K562 (cell line): ENCODE results near the gene CCDC92. TPM values are rescaled to one million over a fixed set of nuclear protein-coding genes. Genes with fewer than 3 reads are reported as not detected.
A peak's percentile ranks its signal among the peaks of the same experiment; 100 is the strongest.

ENCODE experiments used
- ARID2 ChIP-seq: fragments of 450-650 bp; IDR thresholded peaks from 2 replicates; pipeline ENCODE4 v1.6.1; 2017; ENCODE audit warnings: antibody characterized with exemption, mild to moderate bottlenecking
- ATF2 ChIP-seq: sonication (generic); formaldehyde crosslinking; IDR thresholded peaks from 2 replicates; pipeline ENCODE4 v1.8.1; 2022; ENCODE audit warnings: missing genetic modification reagents
- ATF3 ChIP-seq, 2 experiments: fragments of 450-650 bp in 1 of 2; sonication (generic) in 1 of 2; formaldehyde crosslinking in 1 of 2; IDR thresholded peaks in 1 of 2; conservative IDR thresholded peaks in 1 of 2; 2 replicates each; pipeline versions ENCODE4 v1.6.1 to v1.8.1; 2016 to 2023; ENCODE audit warnings: mild to moderate bottlenecking in 2 of 2, moderate library complexity in 2 of 2, inconsistent platforms in 1 of 2, missing genetic modification reagents in 1 of 2
- ATF7 ChIP-seq: fragments of 450-650 bp; IDR thresholded peaks from 2 replicates; pipeline ENCODE4 v1.7.1; 2014; ENCODE audit warnings: mild to moderate bottlenecking, moderate library complexity
- CREM ChIP-seq: IDR thresholded peaks from 2 replicates; pipeline ENCODE4 v1.6.1; 2014; ENCODE audit warnings: antibody characterized with exemption, low read depth
- CTBP1 ChIP-seq: fragments of 450-650 bp; IDR thresholded peaks from 2 replicates; pipeline ENCODE4 v1.6.1; 2016; ENCODE audit warnings: borderline replicate concordance
- DDX20 ChIP-seq: fragments of 450-650 bp; IDR thresholded peaks from 2 replicates; pipeline ENCODE4 v1.6.1; 2016; ENCODE audit warnings: missing genetic modification characterization, low read depth, mild to moderate bottlenecking, missing compliant biosample characterization, moderate library complexity
- DLX4 ChIP-seq: fragments of 250-450 bp; sonication (Bioruptor Pico); IDR thresholded peaks from 2 replicates; pipeline ENCODE4 v1.6.1; 2021; ENCODE audit warnings: mild to moderate bottlenecking
- GATA2 ChIP-seq: sonication (generic); formaldehyde crosslinking; IDR thresholded peaks from 2 replicates; pipeline ENCODE4 v1.4.0; 2020; ENCODE audit warnings: mild to moderate bottlenecking, missing genetic modification reagents
- GTF2E2 ChIP-seq: fragments of 200-800 bp; sonication (Bioruptor generic); IDR thresholded peaks from 2 replicates; pipeline ENCODE4 v1.6.1; 2016; ENCODE audit warnings: missing genetic modification characterization, missing compliant biosample characterization
- MAFG ChIP-seq: fragments of 450-650 bp; conservative IDR thresholded peaks from 2 replicates; pipeline ENCODE4 v1.6.1; 2016; ENCODE audit warnings: missing genetic modification characterization, missing compliant biosample characterization
- NFIC ChIP-seq: fragments of 450-650 bp; IDR thresholded peaks from 2 replicates; pipeline ENCODE4 v1.6.1; 2017; ENCODE audit warnings: mild to moderate bottlenecking, inconsistent platforms
- YY1 ChIP-seq, 3 experiments: IDR thresholded peaks; 2 replicates each; pipeline ENCODE4 v1.6.1; 2011; ENCODE audit warnings: low read length in 2 of 3, mild to moderate bottlenecking in 2 of 3, moderate library complexity in 2 of 3, borderline replicate concordance in 1 of 3, control low read depth in 1 of 3, low read depth in 1 of 3; ENCODE audit not compliant: insufficient read depth in 3 of 3, insufficient replicate concordance in 2 of 3, control insufficient read depth in 1 of 3, insufficient read length in 1 of 3; ENCODE audit errors: extremely low read depth in 1 of 3
- ZBTB11 ChIP-seq, 3 experiments: fragments of 200-800 bp in 1 of 3; fragments of 250-450 bp in 1 of 3; fragments of 450-650 bp in 1 of 3; sonication (Bioruptor Pico) in 1 of 3; sonication (Bioruptor generic) in 1 of 3; formaldehyde crosslinking in 1 of 3; IDR thresholded peaks; 2 replicates each; pipeline versions ENCODE4 v1.6.1 to v1.8.0; 2016 to 2022; ENCODE audit warnings: mild to moderate bottlenecking in 2 of 3, missing genetic modification characterization in 2 of 3, missing compliant biosample characterization in 1 of 3, moderate library complexity in 1 of 3
- ZC3H4 ChIP-seq: sonication (generic); formaldehyde crosslinking; IDR thresholded peaks from 2 replicates; pipeline ENCODE4 v1.9.0; 2021; ENCODE audit warnings: missing genetic modification reagents, borderline replicate concordance
- ZNF174 ChIP-seq: fragments of 250-450 bp; sonication (Bioruptor Pico); IDR thresholded peaks from 2 replicates; pipeline ENCODE4 v1.4.0; 2020; ENCODE audit warnings: mild to moderate bottlenecking
- ZNF23 ChIP-seq: fragments of 250-450 bp; sonication (Bioruptor Pico); IDR thresholded peaks from 2 replicates; pipeline ENCODE4 v1.4.0; 2020; ENCODE audit warnings: mild to moderate bottlenecking
- ZNF41 ChIP-seq: fragments of 250-450 bp; sonication (Bioruptor Pico); conservative IDR thresholded peaks from 2 replicates; pipeline ENCODE4 v1.4.0; 2020; ENCODE audit warnings: mild to moderate bottlenecking
- ZNF449 ChIP-seq: fragments of 250-450 bp; sonication (Bioruptor Pico); IDR thresholded peaks from 2 replicates; pipeline ENCODE4 v1.8.0; 2022; ENCODE audit warnings: moderate library complexity, mild to moderate bottlenecking, inconsistent platforms
- ZNF77 ChIP-seq: fragments of 250-450 bp; sonication (Bioruptor Pico); IDR thresholded peaks from 2 replicates; pipeline ENCODE4 v1.5.0; 2020
- polyA plus RNA-seq, 8 experiments: library from polyadenylated mRNA; depleted of rRNA in 4 of 8; stranded (reverse) in 5 of 8; unstranded in 3 of 8; fragments of >200 nt; fragmentation: Nextera tagmentation in 2 of 8; fragmentation: Illumina TruSeq in 1 of 8; extraction: Ambion mirVana in 2 of 8; extraction: Trizol in 1 of 8; gene quantifications; 2 replicates each; pipeline versions ENCODE4 v1.2.1 to v1.2.3, GENCODE V29; 2011 to 2014; ENCODE audit warnings: inconsistent platforms in 1 of 8, missing spikeins in 1 of 8
- total RNA-seq, 7 experiments: library from RNA; depleted of rRNA in 6 of 7; stranded (reverse); fragments of >200 nt in 6 of 7; fragmentation: Illumina TruSeq in 2 of 7; extraction: Trizol in 2 of 7; gene quantifications; 2 replicates each; pipeline versions ENCODE4 v1.2.1 to v1.2.3, GENCODE V29; 2011 to 2021; ENCODE audit warnings: low replicate concordance in 1 of 7

The CCDC92 gene
- total and polyA plus RNA-seq, 9 of the 15 experiments (the other 6 are each of a cell fraction or from before 2014, with no cell fraction given), result 0.27 to 5.9 (median 2.1) TPM

- no peak for TF ChIP-seq ATF2
- TF ChIP-seq YY1 (IDR thresholded peaks at IDR 0.05; ENCODE audit: borderline replicate concordance in 1 of 3, control insufficient read depth in 1 of 3, extremely low read depth in 1 of 3, insufficient read depth in 3 of 3, insufficient read length in 1 of 3, insufficient replicate concordance in 2 of 3, low read depth in 1 of 3, low read length in 2 of 3), result peak in 1 of 3 experiments; percentile 52
- TF ChIP-seq MAFG, result peak; percentile 72
- no peak for TF ChIP-seq ZC3H4 (CRISPR knock-in tag)
- TF ChIP-seq CTBP1, result peak; percentile 88
- peak; percentile 87 for TF ChIP-seq ATF3 (IDR thresholded peaks at IDR 0.05)
- no peak for TF ChIP-seq ATF3 (CRISPR knock-in tag; conservative IDR thresholded peaks at IDR 0.05)
- TF ChIP-seq ZNF174, result no peak
- TF ChIP-seq ZNF23, result no peak
- TF ChIP-seq DLX4, result no peak
- no peak for TF ChIP-seq ZNF41 (CRISPR knock-in tag)
- no peak for TF ChIP-seq DDX20
- TF ChIP-seq ATF7, result peak; percentile 81
- TF ChIP-seq CREM, result 0 out of 2 replicates have a peak, but pooled peaks have one; percentile 38
- no peak for TF ChIP-seq ZNF77
- TF ChIP-seq GTF2E2 (tag), result peak; percentile 39; the same call in 1 of the 2 replicates
- TF ChIP-seq NFIC, result peak; percentile 32; the same call in 1 of the 2 replicates
- no peak for TF ChIP-seq GATA2 (CRISPR knock-in tag)
- no peak for TF ChIP-seq ZNF449
- no peak for TF ChIP-seq ARID2
- TF ChIP-seq ZBTB11 (CRISPR knock-in tag; IDR thresholded peaks at IDR 0.05), result no peak
Observed at GRCh38 chr12:123991372-123991951, 18.8 kb upstream of the CCDC92 start (continued).
